Fibroblast of lung (primary cell): ENCODE measurements around the gene EXOC6. TPM values are rescaled to one million over a fixed set of nuclear protein-coding genes. Genes with fewer than 3 reads are reported as not detected.

Experiments
- DNase-seq, 2 donors: peaks; one replicate each; pipeline versions ENCODE4 v3.0.0 to v3.0.0-alpha.2; 2010; ENCODE audit warnings: low read depth in 2 of 2
- H2AFZ ChIP-seq: 2 replicates; pipeline ENCODE4 v1.5.1; 2012; ENCODE audit warnings: low read length, control low read depth, inconsistent platforms
- H3K27ac ChIP-seq: 2 replicates; pipeline ENCODE4 v1.5.1; 2011; ENCODE audit warnings: low read length, control low read depth; ENCODE audit not compliant: insufficient read depth
- H3K27me3 ChIP-seq: 2 replicates; pipeline ENCODE4 v1.5.1; 2011; ENCODE audit warnings: mild to moderate bottlenecking, low read length; ENCODE audit not compliant: control insufficient read depth, insufficient read depth
- H3K36me3 ChIP-seq: 2 replicates; pipeline ENCODE4 v1.5.1; 2011; ENCODE audit warnings: low read length; ENCODE audit not compliant: control insufficient read depth, insufficient read depth
- H3K4me1 ChIP-seq: 2 replicates; pipeline ENCODE4 v1.5.1; 2011; ENCODE audit warnings: low read length; ENCODE audit not compliant: control insufficient read depth, insufficient read depth; ENCODE audit errors: extremely low read depth
- H3K4me2 ChIP-seq: 2 replicates; pipeline ENCODE4 v1.5.1; 2011; ENCODE audit warnings: low read length, control low read depth; ENCODE audit not compliant: insufficient read depth; ENCODE audit errors: extremely low read depth
- H3K4me3 ChIP-seq, 4 experiments: fragments of 200-600 bp in 1 of 4; sonication (generic) in 1 of 4; replicated peaks in 1 of 4; 2 replicates each; pipeline ENCODE4 v1.5.1; 2011 to 2016; ENCODE audit warnings: low read length in 4 of 4, low read depth in 3 of 4, mild to moderate bottlenecking in 3 of 4, control low read depth in 2 of 4, inconsistent platforms in 1 of 4, mixed read lengths in 1 of 4; ENCODE audit not compliant: insufficient read depth in 1 of 4; ENCODE audit errors: control extremely low read depth in 1 of 4
- H3K79me2 ChIP-seq: 2 replicates; pipeline ENCODE4 v1.5.1; 2012; ENCODE audit warnings: mild to moderate bottlenecking, low read length, inconsistent platforms; ENCODE audit not compliant: control insufficient read depth, insufficient read depth
- H3K9ac ChIP-seq: 2 replicates; pipeline ENCODE4 v1.5.1; 2011; ENCODE audit warnings: mild to moderate bottlenecking, low read length, control low read depth; ENCODE audit not compliant: insufficient read depth
- H3K9me3 ChIP-seq: 2 replicates; pipeline ENCODE4 v1.5.1; 2012; ENCODE audit warnings: low read depth, low read length; ENCODE audit not compliant: control insufficient read depth, insufficient read depth
- H4K20me1 ChIP-seq: 2 replicates; pipeline ENCODE4 v1.5.1; 2011; ENCODE audit warnings: low read length; ENCODE audit not compliant: control insufficient read depth, insufficient read depth; ENCODE audit errors: extremely low read depth
- EZH2 ChIP-seq: IDR thresholded peaks from 2 replicates; pipeline ENCODE4 v1.5.1; 2012; ENCODE audit warnings: low read length, control low read depth, mild to moderate bottlenecking; ENCODE audit errors: missing control alignments
- polyA plus RNA-seq, 2 donors: library from polyadenylated mRNA; depleted of rRNA in 1 of 2; stranded (reverse) in 1 of 2; unstranded in 1 of 2; fragments of >200 nt; gene quantifications; 2 replicates each; pipeline ENCODE4 v1.2.1, GENCODE V29; 2011 to 2012; ENCODE audit warnings: missing spikeins in 1 of 2
- total RNA-seq: library from RNA; depleted of rRNA; stranded (reverse); fragments of >200 nt; gene quantifications from 2 replicates; pipeline ENCODE4 v1.2.1, GENCODE V29; 2014
- TF ChIP-seq, protein P1 (sequence below), 2 donors: IDR thresholded peaks in 1 of 2; conservative IDR thresholded peaks in 1 of 2; 1 replicate in 1 of 2; 2 replicates in 1 of 2; pipeline ENCODE4 v1.5.1; 2011 to 2012; ENCODE audit warnings: low read length in 2 of 2, control low read depth in 1 of 2, inconsistent platforms in 1 of 2, low read depth in 1 of 2, mild to moderate bottlenecking in 1 of 2

EXOC6 gene
- total and polyA plus RNA-seq, 2 donors (not counting 1 experiment from before 2014, with no cell fraction given): 6.2 to 9.2 TPM

DNA sequence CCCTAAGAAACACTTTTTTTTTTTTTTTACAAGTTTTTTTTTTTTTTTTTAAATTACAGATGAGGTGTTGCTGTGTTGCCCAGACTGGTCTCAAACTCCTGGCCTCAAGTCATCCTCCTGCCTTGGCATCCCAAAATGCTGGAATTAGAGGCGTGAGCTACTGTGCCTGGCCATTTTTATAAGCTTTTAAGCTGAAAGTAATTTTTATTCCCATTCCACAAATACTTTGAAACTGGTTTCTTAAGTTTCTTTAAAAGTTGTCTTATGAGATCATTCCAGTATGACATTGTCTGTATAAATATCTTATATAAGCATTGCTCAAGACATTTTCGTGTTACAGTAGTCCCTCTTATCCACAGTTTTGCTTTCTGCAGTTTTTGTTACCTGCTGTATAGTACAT is 150.9 kb downstream of the EXOC6 start:
- no peak for TF ChIP-seq EZH2
- TF ChIP-seq, protein P1, sequence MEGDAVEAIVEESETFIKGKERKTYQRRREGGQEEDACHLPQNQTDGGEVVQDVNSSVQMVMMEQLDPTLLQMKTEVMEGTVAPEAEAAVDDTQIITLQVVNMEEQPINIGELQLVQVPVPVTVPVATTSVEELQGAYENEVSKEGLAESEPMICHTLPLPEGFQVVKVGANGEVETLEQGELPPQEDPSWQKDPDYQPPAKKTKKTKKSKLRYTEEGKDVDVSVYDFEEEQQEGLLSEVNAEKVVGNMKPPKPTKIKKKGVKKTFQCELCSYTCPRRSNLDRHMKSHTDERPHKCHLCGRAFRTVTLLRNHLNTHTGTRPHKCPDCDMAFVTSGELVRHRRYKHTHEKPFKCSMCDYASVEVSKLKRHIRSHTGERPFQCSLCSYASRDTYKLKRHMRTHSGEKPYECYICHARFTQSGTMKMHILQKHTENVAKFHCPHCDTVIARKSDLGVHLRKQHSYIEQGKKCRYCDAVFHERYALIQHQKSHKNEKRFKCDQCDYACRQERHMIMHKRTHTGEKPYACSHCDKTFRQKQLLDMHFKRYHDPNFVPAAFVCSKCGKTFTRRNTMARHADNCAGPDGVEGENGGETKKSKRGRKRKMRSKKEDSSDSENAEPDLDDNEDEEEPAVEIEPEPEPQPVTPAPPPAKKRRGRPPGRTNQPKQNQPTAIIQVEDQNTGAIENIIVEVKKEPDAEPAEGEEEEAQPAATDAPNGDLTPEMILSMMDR (conservative IDR thresholded peaks at IDR 0.05 in 1 of 2, IDR thresholded peaks at IDR 0.05 in 1 of 2; ENCODE audit: low read depth in 1 of 2, low read length in 2 of 2): no peak
- no peaks in the 10 kb centered on the region for H3K36me3 ChIP-seq
- no peak for DNase-seq

GRCh38 chr10:93006435-93007039 is 158.2 kb downstream of the EXOC6 start:
- Histone ChIP-seq H3K4me1 (no peaks in the 10 kb centered on the region), H3K36me3 (no peaks in the 10 kb centered on the region), H2AFZ (no peak overlapping the region), H3K79me2 (no peaks in the 10 kb centered on the region), H3K27me3 (no peaks in the 10 kb centered on the region), H4K20me1 (no peaks in the 10 kb centered on the region), H3K9ac (no peak overlapping the region), H3K4me3 (no peak overlapping the region), H3K4me2 (no peak overlapping the region), H3K27ac (no peak overlapping the region), H3K9me3 (no peaks in the 10 kb centered on the region)
- TF ChIP-seq, protein P1 (conservative IDR thresholded peaks at IDR 0.05 in 1 of 2, IDR thresholded peaks at IDR 0.05 in 1 of 2; ENCODE audit: low read depth in 1 of 2, low read length in 2 of 2): peak; percentile 70 to 79
- TF ChIP-seq EZH2: no peak
- peak; percentile 52 to 76 for DNase-seq

More for the DNA sequence above, 150.9 kb downstream of the EXOC6 start:
- no peak overlapping the region for H3K9ac ChIP-seq
- no peaks in the 10 kb centered on the region for H4K20me1 ChIP-seq
- H3K9me3 ChIP-seq: no peaks in the 10 kb centered on the region
- H3K79me2 ChIP-seq: no peaks in the 10 kb centered on the region
- H3K4me2 ChIP-seq: no peak overlapping the region
- no peak overlapping the region for H3K4me3 ChIP-seq
- H3K4me1 ChIP-seq: no peaks in the 10 kb centered on the region
- H3K27ac ChIP-seq: no peak overlapping the region
- no peak overlapping the region for H2AFZ ChIP-seq
- H3K27me3 ChIP-seq: no peaks in the 10 kb centered on the region

- no peak overlapping the region for H3K9ac ChIP-seq
- H3K9me3 ChIP-seq: no peaks in the 10 kb centered on the region
- DNase-seq: no peak
- no peak overlapping the region for H3K27ac ChIP-seq
- no peak overlapping the region for H2AFZ ChIP-seq
- TF ChIP-seq EZH2: no peak
- TF ChIP-seq, protein P1 (conservative IDR thresholded peaks at IDR 0.05 in 1 of 2, IDR thresholded peaks at IDR 0.05 in 1 of 2; ENCODE audit: low read depth in 1 of 2, low read length in 2 of 2): no peak
- H3K27me3 ChIP-seq: no peaks in the 10 kb centered on the region
- H3K36me3 ChIP-seq: no peaks in the 10 kb centered on the region
- no peaks in the 10 kb centered on the region for H4K20me1 ChIP-seq
- no peak overlapping the region for H3K4me3 ChIP-seq
- no peaks in the 10 kb centered on the region for H3K79me2 ChIP-seq
- H3K4me1 ChIP-seq: no peaks in the 10 kb centered on the region
- no peak overlapping the region for H3K4me2 ChIP-seq
These were observed 167.4 kb downstream of the EXOC6 start for GRCh38 chr10:93015722-93016121.
